ENCODE measurements around the gene NAV2. TPM values are rescaled to one million over a fixed set of nuclear protein-coding genes. Genes with fewer than 3 reads are reported as not detected.
"Not testable (repeated sequence)": the region's sequence is repeated elsewhere in the genome, so short reads cannot be mapped to it uniquely, and the experiment has no call there.

The NAV2 gene
- total RNA-seq, 2 donors from 2014 or later = 26.4 to 35.5 TPM

GRCh38 chr11:19959648-19960059, 247.0 kb downstream of the NAV2 start:
- intact Hi-C loops (cut with DNase I) = no loop called here
- no peak overlapping the region for H3K27ac ChIP-seq
- ATAC-seq = no peak

GRCh38 chr11:19960410-19960809, 247.8 kb downstream of the NAV2 start:
- H3K36me3 ChIP-seq (replicated peaks in 1 of 2; ENCODE audit: insufficient read depth in 1 of 2, low read depth in 2 of 2); H3K9me3 ChIP-seq; H3K27ac ChIP-seq; DNase-seq; H3K27me3 ChIP-seq; H3K4me3 ChIP-seq; ATAC-seq; intact Hi-C loops (cut with DNase I): not testable (repeated sequence)
- 96 to 98% methylated on average over 3 of the region's 3 CpGs for WGBS, 2 donors
- H3K4me1 ChIP-seq = peaks cover 16% of the 10 kb centered on the region

More at GRCh38 chr11:19959648-19960059, 247.0 kb downstream of the NAV2 start:
- no peaks in the 10 kb centered on the region for H3K9me3 ChIP-seq
- 83 to 86% methylated on average over 8 to 10 of the region's 10 CpGs for WGBS, 2 donors
- no peaks in the 10 kb centered on the region for H3K27me3 ChIP-seq
- no peak overlapping the region for H3K4me3 ChIP-seq
- H3K36me3 ChIP-seq (replicated peaks in 1 of 2; ENCODE audit: insufficient read depth in 1 of 2, low read depth in 2 of 2) = no peaks in the 10 kb centered on the region
- no peak for TF ChIP-seq POLR2A (IDR thresholded peaks at IDR 0.05)
- no peak for TF ChIP-seq CTCF (IDR thresholded peaks at IDR 0.05)
- peaks cover 21% of the 10 kb centered on the region for H3K4me1 ChIP-seq
- no peak for DNase-seq

- intact Hi-C loops (cut with DNase I) = no loop called here
- Histone ChIP-seq H3K9me3 (no peaks in the 10 kb centered on the region), H3K36me3 (replicated peaks in 1 of 2; ENCODE audit: insufficient read depth in 1 of 2, low read depth in 2 of 2) (no peaks in the 10 kb centered on the region), H3K27me3 (no peaks in the 10 kb centered on the region), H3K4me3 (no peak overlapping the region), H3K4me1 (peaks cover 7% of the 10 kb centered on the region), H3K27ac (no peak overlapping the region)
- ATAC-seq (no peak), DNase-seq (no peak)
- TF ChIP-seq CTCF (IDR thresholded peaks at IDR 0.05) = no peak
- no peak for TF ChIP-seq POLR2A (IDR thresholded peaks at IDR 0.05)
- 81 to 85% methylated on average over 4 of the region's 4 CpGs for WGBS, 2 donors
Measured at GRCh38 chr11:19961225-19961624, 248.6 kb downstream of the NAV2 start.

- WGBS, 2 donors = 91 to 94% methylated on average over 4 of the region's 4 CpGs
- no peak for DNase-seq
- ATAC-seq = no peak
- intact Hi-C loops (cut with DNase I) = no loop called here
- Histone ChIP-seq H3K27ac (no peak overlapping the region), H3K27me3 (no peaks in the 10 kb centered on the region), H3K4me3 (no peak overlapping the region), H3K9me3 (no peaks in the 10 kb centered on the region), H3K4me1 (peaks cover under 1% of the 10 kb centered on the region), H3K36me3 (replicated peaks in 1 of 2; ENCODE audit: insufficient read depth in 1 of 2, low read depth in 2 of 2) (no peaks in the 10 kb centered on the region)
- TF ChIP-seq CTCF (IDR thresholded peaks at IDR 0.05) (no peak), POLR2A (IDR thresholded peaks at IDR 0.05) (no peak)
Measured at GRCh38 chr11:19962053-19962800, 249.6 kb downstream of the NAV2 start.

GRCh38 chr11:19962801-19963175, 250.2 kb downstream of the NAV2 start:
- 85 to 94% methylated on average over 4 of the region's 4 CpGs for WGBS, 2 donors
- DNase-seq = no peak
- TF ChIP-seq POLR2A (IDR thresholded peaks at IDR 0.05) (no peak), CTCF (IDR thresholded peaks at IDR 0.05) (no peak)
- H3K4me3 ChIP-seq = no peak overlapping the region
- H3K9me3 ChIP-seq = no peaks in the 10 kb centered on the region
- H3K4me1 ChIP-seq = peaks cover 6% of the 10 kb centered on the region
- H3K27me3 ChIP-seq = no peaks in the 10 kb centered on the region
- H3K36me3 ChIP-seq (replicated peaks in 1 of 2; ENCODE audit: insufficient read depth in 1 of 2, low read depth in 2 of 2) = no peaks in the 10 kb centered on the region
- ATAC-seq = no peak
- intact Hi-C loops (cut with DNase I) = no loop called here
- H3K27ac ChIP-seq = no peak overlapping the region

Data from body of pancreas (tissue), 4 donors.